ENCODE data around the gene SARDH. TPM values are rescaled to one million over a fixed set of nuclear protein-coding genes. Genes with fewer than 3 reads are reported as not detected.

SARDH gene
- total and polyA plus RNA-seq, 2 experiments from 2014 or later, result 6.0 to 16.9 TPM

GRCh38 chr9:133762488-133763271 lies 24.5 kb upstream of the SARDH start:
- no peak for DNase-seq (ENCODE audit: low read depth in 1 of 2, low spot score in 1 of 2)
- Histone ChIP-seq H3K4me1 (ENCODE audit: low read depth) (no peaks in the 10 kb centered on the region), H3K36me3 (no peaks in the 10 kb centered on the region), H3K9me3 (ENCODE audit: low read depth) (no peaks in the 10 kb centered on the region), H3K4me3 (no peak overlapping the region), H3K27me3 (no peaks in the 10 kb centered on the region), H3K27ac (no peak overlapping the region)
- no peak for TF ChIP-seq CTCF (IDR thresholded peaks at IDR 0.05; ENCODE audit: low read depth, low read length)

GRCh38 chr9:133761641-133762248 lies 23.6 kb upstream of the SARDH start:
- H3K9me3 ChIP-seq (ENCODE audit: low read depth), result no peaks in the 10 kb centered on the region
- no peak overlapping the region for H3K4me3 ChIP-seq
- no peaks in the 10 kb centered on the region for H3K4me1 ChIP-seq (ENCODE audit: low read depth)
- no peak overlapping the region for H3K27ac ChIP-seq
- TF ChIP-seq CTCF (IDR thresholded peaks at IDR 0.05; ENCODE audit: low read depth, low read length), result no peak
- H3K27me3 ChIP-seq, result no peaks in the 10 kb centered on the region
- H3K36me3 ChIP-seq, result no peaks in the 10 kb centered on the region
- no peak for DNase-seq (ENCODE audit: low read depth in 1 of 2, low spot score in 1 of 2)

DNA sequence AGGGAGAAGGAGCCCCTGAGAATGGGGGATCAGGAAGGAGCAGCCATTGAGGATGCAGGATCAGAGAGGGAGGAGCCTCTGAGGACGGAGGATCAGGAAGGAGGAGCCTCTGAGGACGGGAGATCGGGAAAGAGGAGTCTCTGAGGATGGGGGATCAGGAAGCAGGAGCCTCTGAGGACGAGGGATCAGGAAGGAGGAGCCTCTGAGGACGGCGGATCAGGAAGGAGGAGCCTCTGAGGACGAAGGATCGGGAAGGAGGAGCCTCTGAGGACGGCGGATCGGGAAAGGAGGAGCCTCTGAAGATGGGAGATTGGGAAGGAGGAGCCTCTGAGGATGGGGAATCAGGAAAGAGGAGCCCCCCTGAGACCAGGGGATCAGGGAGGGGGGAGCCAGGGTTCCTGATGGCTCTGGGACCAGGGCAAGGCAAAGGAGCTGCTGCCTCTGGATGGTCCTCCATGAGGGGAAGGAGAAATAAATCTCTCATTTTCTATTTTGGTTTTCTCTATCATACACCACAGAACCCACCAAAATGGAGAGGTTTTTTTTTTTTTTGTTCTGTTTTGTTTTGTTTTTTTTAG lies 22.6 kb upstream of the SARDH start:
- Histone ChIP-seq H3K36me3 (no peaks in the 10 kb centered on the region), H3K9me3 (ENCODE audit: low read depth) (no peaks in the 10 kb centered on the region), H3K4me3 (no peak overlapping the region), H3K27me3 (no peaks in the 10 kb centered on the region), H3K4me1 (ENCODE audit: low read depth) (no peaks in the 10 kb centered on the region), H3K27ac (no peak overlapping the region)
- no peak for TF ChIP-seq CTCF (IDR thresholded peaks at IDR 0.05; ENCODE audit: low read depth, low read length)
- no peak for DNase-seq (ENCODE audit: low read depth in 1 of 2, low spot score in 1 of 2)

- Histone ChIP-seq H3K36me3 (no peaks in the 10 kb centered on the region), H3K4me1 (ENCODE audit: low read depth) (no peaks in the 10 kb centered on the region), H3K27me3 (no peaks in the 10 kb centered on the region), H3K4me3 (no peak overlapping the region), H3K9me3 (ENCODE audit: low read depth) (no peaks in the 10 kb centered on the region), H3K27ac (no peak overlapping the region)
- DNase-seq (ENCODE audit: low read depth in 1 of 2, low spot score in 1 of 2), result no peak
- TF ChIP-seq CTCF (IDR thresholded peaks at IDR 0.05; ENCODE audit: low read depth, low read length), result no peak
Measured at GRCh38 chr9:133759946-133760345, 21.8 kb upstream of the SARDH start.

DNA sequence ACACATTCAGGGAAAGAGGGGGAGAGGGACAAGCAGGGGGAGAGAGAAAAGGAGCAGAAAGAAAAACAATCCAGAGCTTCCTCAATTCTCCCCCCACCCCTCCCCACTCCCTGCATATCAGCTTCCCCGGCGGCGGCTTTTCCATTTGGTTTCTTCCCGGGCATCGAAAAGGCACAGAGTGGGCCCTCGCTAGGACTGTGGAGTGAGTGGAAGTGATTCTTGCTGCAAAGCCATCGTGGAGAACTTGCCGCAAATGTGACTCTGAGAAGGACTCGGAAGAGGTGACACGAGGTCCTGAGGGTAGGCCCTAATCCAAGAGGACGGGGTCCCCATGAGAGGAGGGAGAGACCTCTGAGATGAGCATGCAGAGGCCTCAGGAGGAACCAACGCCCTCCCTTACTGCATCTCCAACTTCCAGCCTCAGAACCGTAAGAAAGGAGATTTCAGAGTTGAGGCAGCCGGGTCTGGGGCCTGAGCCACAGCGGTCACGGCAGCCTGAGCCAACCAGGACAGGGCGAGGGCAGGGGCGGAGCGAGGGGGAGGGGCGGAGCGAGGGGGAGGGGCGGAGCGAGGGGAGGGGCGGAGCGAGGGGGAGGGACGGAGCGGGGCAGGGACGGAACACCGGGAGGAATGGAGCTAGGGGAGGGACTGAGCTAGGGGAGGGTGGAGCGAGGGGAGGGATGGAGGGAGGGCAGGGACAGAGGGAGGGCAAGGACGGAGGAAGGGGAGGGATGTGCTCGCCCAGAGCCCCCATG lies 21.2 kb upstream of the SARDH start:
- no peaks in the 10 kb centered on the region for H3K4me1 ChIP-seq (ENCODE audit: low read depth)
- no peaks in the 10 kb centered on the region for H3K27me3 ChIP-seq
- peak overlapping the region; percentile 23 for H3K27ac ChIP-seq
- no peak overlapping the region for H3K4me3 ChIP-seq
- no peaks in the 10 kb centered on the region for H3K36me3 ChIP-seq
- TF ChIP-seq CTCF (IDR thresholded peaks at IDR 0.05; ENCODE audit: low read depth, low read length), result no peak
- peak in 1 of 2 donors; percentile 32 for DNase-seq (ENCODE audit: low read depth in 1 of 2, low spot score in 1 of 2)
- H3K9me3 ChIP-seq (ENCODE audit: low read depth), result no peaks in the 10 kb centered on the region
